Hepatocyte (in vitro differentiated cells): ENCODE data around the gene NDUFA7. TPM values are rescaled to one million over a fixed set of nuclear protein-coding genes. Genes with fewer than 3 reads are reported as not detected.
"Not testable (repeated sequence)": the region's sequence is repeated elsewhere in the genome, so short reads cannot be mapped to it uniquely, and the experiment has no call there.

Experiments
- DNase-seq: peaks from one replicate; pipeline ENCODE4 v3.0.0-alpha.2; 2016; ENCODE audit warnings: low spot score
- H2AFZ ChIP-seq: fragments of 200-600 bp; sonication (generic); 2 replicates; pipeline ENCODE4 v1.6.0; 2016; ENCODE audit warnings: antibody characterized with exemption, mild to moderate bottlenecking
- H3K27ac ChIP-seq: fragments of 200-600 bp; sonication (generic); 2 replicates; pipeline ENCODE4 v1.5.1; 2016; ENCODE audit warnings: mild to moderate bottlenecking
- H3K27me3 ChIP-seq: fragments of 200-600 bp; sonication (generic); 2 replicates; pipeline ENCODE4 v1.6.1; 2016
- H3K36me3 ChIP-seq: fragments of 200-600 bp; sonication (generic); replicated peaks from 2 replicates; pipeline ENCODE4 v1.5.1; 2016; ENCODE audit warnings: low read depth; ENCODE audit not compliant: insufficient read depth
- H3K4me1 ChIP-seq: fragments of 200-600 bp; sonication (generic); 2 replicates; pipeline ENCODE4 v1.5.1; 2016; ENCODE audit warnings: mild to moderate bottlenecking, moderate library complexity; ENCODE audit not compliant: insufficient read depth
- H3K4me2 ChIP-seq: fragments of 200-600 bp; sonication (generic); 2 replicates; pipeline ENCODE4 v1.6.0; 2016
- H3K4me3 ChIP-seq: fragments of 200-600 bp; sonication (generic); 2 replicates; pipeline ENCODE4 v1.5.1; 2016; ENCODE audit warnings: mild to moderate bottlenecking
- H3K79me2 ChIP-seq: fragments of 200-600 bp; sonication (generic); 2 replicates; pipeline ENCODE4 v1.6.0; 2017; ENCODE audit warnings: mild to moderate bottlenecking
- H3K9me2 ChIP-seq: fragments of 200-600 bp; sonication (generic); replicated peaks from 2 replicates; pipeline ENCODE4 v1.6.0; 2017; ENCODE audit warnings: mild to moderate bottlenecking; ENCODE audit not compliant: insufficient read depth
- H3K9me3 ChIP-seq: fragments of 200-600 bp; sonication (generic); 2 replicates; pipeline ENCODE4 v1.5.1; 2016; ENCODE audit warnings: low read depth, mild to moderate bottlenecking
- H4K20me1 ChIP-seq: fragments of 200-600 bp; sonication (generic); 2 replicates; pipeline ENCODE4 v1.6.0; 2016; ENCODE audit warnings: mild to moderate bottlenecking; ENCODE audit not compliant: insufficient read depth, poor library complexity, severe bottlenecking
- CTCF ChIP-seq: fragments of 200-600 bp; sonication (generic); IDR thresholded peaks from 2 replicates; pipeline ENCODE4 v1.5.1; 2016; ENCODE audit warnings: antibody characterized with exemption, mild to moderate bottlenecking; ENCODE audit not compliant: poor library complexity
- EZH2 ChIP-seq: fragments of 200-600 bp; sonication (generic); IDR thresholded peaks from 2 replicates; pipeline ENCODE4 v1.6.1; 2016; ENCODE audit warnings: antibody characterized with exemption, mild to moderate bottlenecking, borderline replicate concordance
- EZH2phosphoT487 ChIP-seq: fragments of 200-600 bp; sonication (generic); IDR thresholded peaks from one replicate; pipeline ENCODE4 v1.6.1; 2018; ENCODE audit warnings: antibody characterized with exemption, mild to moderate bottlenecking, low read depth, moderate library complexity; ENCODE audit not compliant: unreplicated experiment, severe bottlenecking
- WGBS: methylation state at CpG from one replicate; pipeline ENCODE4 v1.1.6; 2016; ENCODE audit warnings: low lambda C conversion rate; ENCODE audit errors: missing lambda C conversion rate; 5-methylcytosine and 5-hydroxymethylcytosine counted together
- polyA plus RNA-seq: library from polyadenylated mRNA; unstranded; fragments of >200 nt; fragmentation: Nextera tagmentation; extraction: Ambion mirVana; gene quantifications from 2 replicates; pipeline ENCODE4 v1.2.1, GENCODE V29; 2016
- total RNA-seq: library from RNA; depleted of rRNA; stranded (reverse); fragments of >200 nt; gene quantifications from 2 replicates; pipeline ENCODE4 v1.2.3, GENCODE V29; 2014

NDUFA7 gene
- total and polyA plus RNA-seq, 2 experiments from 2014 or later, result 34.4 to 115 TPM

- Histone ChIP-seq H3K9me3 (no peaks in the 10 kb centered on the region), H3K27me3 (no peaks in the 10 kb centered on the region), H3K4me2 (peak overlapping the region; percentile 87), H3K9me2 (no peaks in the 10 kb centered on the region), H3K36me3 (no peaks in the 10 kb centered on the region), H3K4me3 (peak overlapping the region; percentile 92), H4K20me1 (peaks cover 19% of the 10 kb centered on the region), H2AFZ (no peak overlapping the region), H3K27ac (peak overlapping the region; percentile 70), H3K4me1 (peaks cover 15% of the 10 kb centered on the region), H3K79me2 (peaks cover 47% of the 10 kb centered on the region)
- no peak for TF ChIP-seq EZH2phosphoT487
- no peak for TF ChIP-seq EZH2
- no peak for TF ChIP-seq CTCF
- DNase-seq, result no peak
- 23% methylated on average over 30 of the region's 30 CpGs for WGBS
These were observed 937 bp upstream of the NDUFA7 start for GRCh38 chr19:8321986-8322637.

GRCh38 chr19:8320564-8321066, 560 bp downstream of the NDUFA7 start:
- H3K27ac ChIP-seq, result peak overlapping the region; percentile 92
- H3K27me3 ChIP-seq, result no peaks in the 10 kb centered on the region
- peaks cover 15% of the 10 kb centered on the region for H3K4me1 ChIP-seq
- TF ChIP-seq CTCF (no peak), EZH2phosphoT487 (no peak), EZH2 (no peak)
- DNase-seq, result peak; percentile 38
- H3K4me3 ChIP-seq, result peak overlapping the region; percentile 94
- 3% methylated on average over 16 of the region's 16 CpGs for WGBS
- H2AFZ ChIP-seq, result peak overlapping the region; percentile 63
- no peaks in the 10 kb centered on the region for H3K36me3 ChIP-seq
- H3K4me2 ChIP-seq, result peak overlapping the region; percentile 95
- H3K9me3 ChIP-seq, result no peaks in the 10 kb centered on the region
- H4K20me1 ChIP-seq, result peaks cover 19% of the 10 kb centered on the region
- H3K79me2 ChIP-seq, result peaks cover 47% of the 10 kb centered on the region
- no peaks in the 10 kb centered on the region for H3K9me2 ChIP-seq

DNA sequence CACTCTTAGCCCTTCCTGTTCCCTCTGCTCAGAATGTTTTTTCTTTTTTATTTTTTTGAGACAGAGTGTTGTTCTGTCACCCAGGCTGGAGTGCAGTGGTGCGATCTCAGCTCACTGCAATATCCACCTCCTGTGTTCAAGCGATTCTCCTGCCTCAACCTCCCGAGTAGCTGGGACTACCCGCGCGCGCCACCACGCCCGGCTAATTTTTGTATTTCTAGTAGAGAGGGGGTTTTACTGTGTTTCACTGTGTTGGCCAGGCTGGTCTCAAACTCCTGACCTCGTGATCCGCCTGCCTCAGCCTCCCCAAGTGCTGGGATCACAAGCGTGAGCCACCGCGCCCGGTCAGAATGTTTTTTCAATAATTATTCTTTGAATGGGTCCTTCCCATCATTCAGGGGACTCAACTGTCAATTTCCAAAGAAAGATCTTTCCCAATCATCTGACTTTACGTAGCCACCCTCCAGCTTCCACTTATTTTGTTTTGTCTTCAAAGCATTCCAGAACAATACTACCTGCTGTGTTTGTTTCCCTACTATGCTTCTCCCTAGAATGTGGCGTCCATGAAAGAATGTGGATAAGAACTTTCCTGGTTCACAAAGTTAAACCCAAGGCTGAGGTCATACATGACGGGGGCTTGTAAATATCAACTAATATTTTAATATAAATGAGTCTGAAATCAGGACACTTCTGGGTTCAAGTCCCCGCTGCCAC, 1.2 kb downstream of the NDUFA7 start:
- H3K79me2 ChIP-seq, result peaks cover 47% of the 10 kb centered on the region
- 84% methylated on average over 19 of the region's 19 CpGs for WGBS
- H3K4me2 ChIP-seq, result peak overlapping the region; percentile 95
- DNase-seq, result no peak
- H2AFZ ChIP-seq, result peak overlapping the region; percentile 63
- peaks cover 19% of the 10 kb centered on the region for H4K20me1 ChIP-seq
- TF ChIP-seq EZH2phosphoT487, result no peak
- no peak for TF ChIP-seq EZH2
- TF ChIP-seq CTCF, result no peak
- H3K27ac ChIP-seq, result peak overlapping the region; percentile 92
- H3K4me3 ChIP-seq, result peak overlapping the region; percentile 94
- no peaks in the 10 kb centered on the region for H3K9me2 ChIP-seq
- no peaks in the 10 kb centered on the region for H3K36me3 ChIP-seq
- peaks cover 15% of the 10 kb centered on the region for H3K4me1 ChIP-seq
- no peaks in the 10 kb centered on the region for H3K27me3 ChIP-seq
- H3K9me3 ChIP-seq, result no peaks in the 10 kb centered on the region

GRCh38 chr19:8318835-8319234, 2.3 kb downstream of the NDUFA7 start:
- H3K27me3 ChIP-seq, H3K9me2 ChIP-seq, DNase-seq, H3K4me3 ChIP-seq, H3K4me2 ChIP-seq, H3K27ac ChIP-seq, H2AFZ ChIP-seq, H3K36me3 ChIP-seq, H3K9me3 ChIP-seq: not testable (repeated sequence)
- peaks cover 47% of the 10 kb centered on the region for H3K79me2 ChIP-seq
- peaks cover 17% of the 10 kb centered on the region for H4K20me1 ChIP-seq
- peaks cover 15% of the 10 kb centered on the region for H3K4me1 ChIP-seq
- 91% methylated on average over 9 of the region's 9 CpGs for WGBS
